Glutamatergic neuron (in vitro differentiated cells): ENCODE results near the gene KLHDC7B. TPM values are rescaled to one million over a fixed set of nuclear protein-coding genes. Genes with fewer than 3 reads are reported as not detected.

Source experiments
- DNase-seq: peaks from one replicate; pipeline ENCODE4 v3.0.0; 2022
- H3K27ac Mint-ChIP-seq: one replicate; pipeline ENCODE4 v1.8.0; 2020; ENCODE audit warnings: mild to moderate bottlenecking, mixed read lengths, inconsistent platforms; ENCODE audit not compliant: unreplicated experiment
- H3K27me3 Mint-ChIP-seq: one replicate; pipeline ENCODE4 v1.8.0; 2020; ENCODE audit warnings: mild to moderate bottlenecking, moderate library complexity, mixed read lengths, inconsistent platforms; ENCODE audit not compliant: unreplicated experiment
- H3K36me3 Mint-ChIP-seq: one replicate; pipeline ENCODE4 v1.8.0; 2020; ENCODE audit warnings: mild to moderate bottlenecking, mixed read lengths, inconsistent platforms; ENCODE audit not compliant: unreplicated experiment
- H3K4me1 Mint-ChIP-seq: one replicate; pipeline ENCODE4 v1.8.0; 2020; ENCODE audit warnings: mild to moderate bottlenecking, low read depth, mixed read lengths, inconsistent platforms; ENCODE audit not compliant: unreplicated experiment
- H3K4me3 Mint-ChIP-seq: one replicate; pipeline ENCODE4 v1.8.0; 2020; ENCODE audit warnings: mild to moderate bottlenecking, mixed read lengths, inconsistent platforms; ENCODE audit not compliant: unreplicated experiment
- H3K9me3 Mint-ChIP-seq: one replicate; pipeline ENCODE4 v1.8.0; 2020; ENCODE audit warnings: mild to moderate bottlenecking, moderate library complexity, mixed read lengths, inconsistent platforms; ENCODE audit not compliant: unreplicated experiment
- total RNA-seq: library from RNA; stranded (reverse); fragmentation: NEBNext Ultra II Directional; extraction: Animal tissue kit (Norgen Biotek cat#: 25700); gene quantifications from one replicate; pipeline ENCODE4 v1.2.1, GENCODE V29; 2021; ENCODE audit not compliant: unreplicated experiment
- TF ChIP-seq, protein P1 (sequence below): fragments of 200-600 bp; sonication (generic); IDR thresholded peaks from one replicate; pipeline ENCODE4 v1.5.0; 2021; ENCODE audit not compliant: partially characterized antibody, unreplicated experiment

KLHDC7B gene
- total RNA-seq, 1 donor from 2014 or later: 0.12 TPM

DNA sequence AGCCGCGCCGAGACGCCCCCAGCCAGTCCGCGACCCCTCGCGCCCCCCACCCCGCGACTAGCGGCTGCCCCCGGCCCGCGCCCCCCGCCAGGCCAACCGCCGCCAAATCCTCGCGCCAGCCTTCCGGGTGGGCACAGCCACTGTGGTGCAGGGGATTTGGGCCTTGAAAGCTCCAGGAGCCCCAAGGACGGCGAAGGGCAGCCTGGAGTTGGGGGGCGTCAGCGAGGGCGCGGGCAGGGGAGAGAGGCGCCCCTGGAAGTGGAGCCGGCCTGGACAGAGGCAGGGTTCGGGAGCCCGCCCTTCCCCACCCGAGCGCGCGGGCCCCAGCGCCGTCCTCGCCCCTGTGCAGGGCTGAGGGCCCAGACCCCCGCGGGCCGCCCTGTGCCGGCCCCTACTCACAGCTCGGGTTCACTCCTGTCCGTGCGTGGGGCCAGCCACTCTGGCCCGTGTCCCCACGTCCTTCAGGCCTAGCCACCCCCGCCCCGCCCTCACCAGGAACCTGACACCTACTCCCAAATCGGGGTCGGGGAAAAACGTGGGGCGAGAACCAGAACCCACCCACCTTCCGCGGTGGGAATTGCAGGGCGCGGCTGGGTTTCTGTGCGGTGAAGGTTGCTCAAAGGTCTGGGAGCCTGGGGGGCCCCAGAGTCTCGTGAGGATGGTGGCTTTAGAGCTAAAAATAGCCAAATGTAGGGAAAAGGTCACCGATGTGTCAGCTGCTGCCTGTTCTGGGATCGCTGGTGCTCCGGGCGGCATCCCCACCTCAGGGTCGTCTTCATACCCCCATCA lies 32.5 kb downstream of the KLHDC7B start, which contains the start of gene CPT1B:
Gene CPT1B, minus strand, starts transcription at position 441 of the 789 bp plus-strand sequence. CDS start 512 bp downstream, outside the sequence.
- Mint-ChIP-seq H3K27ac (no peak within 1 kb of the TSS), H3K9me3 (peaks cover 12% of the 10 kb centered on the region), H3K27me3 (peaks cover 2% of the 10 kb centered on the region)

DNA sequence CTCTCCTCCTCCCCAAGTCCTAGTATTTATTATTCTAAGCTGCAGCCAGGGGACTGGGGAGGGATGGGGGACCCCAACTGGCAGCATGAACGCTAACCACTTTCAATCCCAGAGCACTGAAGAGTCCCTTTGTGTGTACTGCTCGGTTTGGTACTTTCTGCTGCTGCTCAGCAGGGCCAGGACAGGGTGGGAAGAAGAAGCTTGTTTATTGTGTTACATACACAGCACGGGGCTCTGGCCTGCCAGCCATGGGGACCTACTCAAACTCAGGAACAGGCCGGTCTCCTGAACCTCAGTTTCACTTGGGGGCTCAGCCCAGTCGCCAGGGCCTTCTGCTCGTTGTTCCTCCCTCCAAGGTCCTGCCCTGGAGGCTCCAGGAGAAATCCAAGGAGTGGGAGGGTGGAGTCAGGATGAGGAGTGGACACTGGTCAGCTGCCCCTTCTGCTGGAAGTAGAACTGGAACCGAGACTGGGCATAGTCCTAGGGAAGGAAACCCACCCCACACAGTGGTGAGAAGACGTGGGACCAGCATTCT lies 33.1 kb downstream of the KLHDC7B start:
- DNase-seq: no peak
- TF ChIP-seq, protein P1, sequence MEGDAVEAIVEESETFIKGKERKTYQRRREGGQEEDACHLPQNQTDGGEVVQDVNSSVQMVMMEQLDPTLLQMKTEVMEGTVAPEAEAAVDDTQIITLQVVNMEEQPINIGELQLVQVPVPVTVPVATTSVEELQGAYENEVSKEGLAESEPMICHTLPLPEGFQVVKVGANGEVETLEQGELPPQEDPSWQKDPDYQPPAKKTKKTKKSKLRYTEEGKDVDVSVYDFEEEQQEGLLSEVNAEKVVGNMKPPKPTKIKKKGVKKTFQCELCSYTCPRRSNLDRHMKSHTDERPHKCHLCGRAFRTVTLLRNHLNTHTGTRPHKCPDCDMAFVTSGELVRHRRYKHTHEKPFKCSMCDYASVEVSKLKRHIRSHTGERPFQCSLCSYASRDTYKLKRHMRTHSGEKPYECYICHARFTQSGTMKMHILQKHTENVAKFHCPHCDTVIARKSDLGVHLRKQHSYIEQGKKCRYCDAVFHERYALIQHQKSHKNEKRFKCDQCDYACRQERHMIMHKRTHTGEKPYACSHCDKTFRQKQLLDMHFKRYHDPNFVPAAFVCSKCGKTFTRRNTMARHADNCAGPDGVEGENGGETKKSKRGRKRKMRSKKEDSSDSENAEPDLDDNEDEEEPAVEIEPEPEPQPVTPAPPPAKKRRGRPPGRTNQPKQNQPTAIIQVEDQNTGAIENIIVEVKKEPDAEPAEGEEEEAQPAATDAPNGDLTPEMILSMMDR: no peak
- peak overlapping the region; percentile 55 for H3K4me3 Mint-ChIP-seq

More for the DNA sequence above, 32.5 kb downstream of the KLHDC7B start, which contains the start of gene CPT1B:
- H3K36me3 Mint-ChIP-seq: no peaks in the 10 kb centered on the region
- peaks cover 14% of the 10 kb centered on the region for H3K4me1 Mint-ChIP-seq
- TF ChIP-seq, protein P1: no peak
- H3K4me3 Mint-ChIP-seq: peak within 1 kb of the TSS; percentile 55
- peak; percentile 50 for DNase-seq

DNA sequence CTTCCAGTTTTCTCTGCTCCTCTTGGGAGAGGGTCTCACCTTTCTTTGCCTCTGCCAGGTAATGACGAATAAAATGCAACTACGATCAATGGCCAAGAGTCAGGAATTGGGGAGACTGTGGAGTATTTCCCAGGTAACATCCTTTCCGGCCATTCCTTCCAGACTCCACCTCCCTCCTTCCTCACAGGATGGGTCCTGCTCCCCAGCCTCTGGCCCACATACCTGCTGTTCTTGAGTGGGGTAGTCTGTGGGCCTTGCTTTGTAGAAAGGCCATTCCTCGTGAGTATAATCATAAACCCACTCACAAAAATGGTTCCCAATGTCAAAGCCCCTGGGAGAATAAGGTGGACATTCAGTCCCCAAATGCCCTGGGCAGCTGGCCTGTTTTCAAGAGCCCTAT lies 34.1 kb downstream of the KLHDC7B start:
- TF ChIP-seq, protein P1: no peak
- H3K4me3 Mint-ChIP-seq: no peak overlapping the region
- no peak for DNase-seq
- H3K9me3 Mint-ChIP-seq: peaks cover 16% of the 10 kb centered on the region
- no peaks in the 10 kb centered on the region for H3K36me3 Mint-ChIP-seq
- peaks cover 7% of the 10 kb centered on the region for H3K27me3 Mint-ChIP-seq
- peaks cover 17% of the 10 kb centered on the region for H3K4me1 Mint-ChIP-seq
- no peak overlapping the region for H3K27ac Mint-ChIP-seq

More for the DNA sequence above, 33.1 kb downstream of the KLHDC7B start:
- Mint-ChIP-seq H3K4me1 (peaks cover 17% of the 10 kb centered on the region), H3K27me3 (peaks cover 7% of the 10 kb centered on the region), H3K36me3 (no peaks in the 10 kb centered on the region), H3K27ac (no peak overlapping the region), H3K9me3 (peaks cover 16% of the 10 kb centered on the region)

DNA sequence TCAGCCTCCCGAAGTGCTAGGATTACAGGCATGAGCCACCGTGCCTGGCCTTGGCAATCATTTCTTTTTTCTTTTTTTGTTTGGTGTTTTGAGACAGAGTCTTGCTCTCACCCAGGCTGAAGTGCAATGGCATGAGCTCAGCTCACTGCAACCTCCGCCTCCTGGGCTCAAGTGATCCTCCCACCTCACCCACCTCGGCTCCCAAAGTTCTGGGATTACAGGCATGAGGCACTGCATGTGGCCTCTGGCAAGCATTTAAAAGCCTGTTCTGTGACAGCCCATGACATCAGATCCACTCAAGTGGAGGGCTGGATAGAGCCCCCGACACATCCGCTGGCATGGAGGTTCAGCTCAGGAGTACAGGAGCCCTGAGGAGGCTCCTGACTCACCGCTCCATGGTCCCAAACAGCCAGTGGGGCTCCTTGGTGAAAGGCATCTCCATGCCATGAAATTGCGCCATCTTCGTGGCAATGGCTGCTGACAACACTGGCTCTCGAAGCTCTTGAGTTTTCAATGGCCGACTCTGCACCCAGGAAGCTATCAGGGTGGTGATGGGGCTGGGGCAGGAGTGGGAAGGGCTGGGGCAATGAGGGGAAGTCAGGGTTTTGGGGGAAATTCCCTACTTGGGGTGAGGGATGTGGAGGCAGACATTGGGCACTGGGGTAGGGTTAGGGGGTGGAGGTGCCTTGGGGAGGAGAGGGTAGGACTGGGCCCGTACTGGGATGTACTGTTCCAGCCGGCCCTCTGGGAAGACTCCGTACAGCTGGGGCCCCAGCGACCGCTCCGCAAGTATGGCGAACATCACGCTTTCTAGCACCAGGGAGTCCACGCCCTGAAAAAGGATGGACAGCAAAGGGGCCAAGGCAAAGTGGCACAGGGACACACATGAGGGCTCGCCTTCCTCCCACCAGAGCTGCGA lies 35.6 kb downstream of the KLHDC7B start:
- H3K36me3 Mint-ChIP-seq: no peaks in the 10 kb centered on the region
- H3K9me3 Mint-ChIP-seq: peaks cover 11% of the 10 kb centered on the region
- no peak for DNase-seq
- TF ChIP-seq, protein P1: no peak
- peaks cover 17% of the 10 kb centered on the region for H3K4me1 Mint-ChIP-seq
- H3K27ac Mint-ChIP-seq: peak overlapping the region; percentile 87
- H3K27me3 Mint-ChIP-seq: peaks cover 7% of the 10 kb centered on the region
- peak overlapping the region; percentile 87 for H3K4me3 Mint-ChIP-seq
